ENCODE results near the gene RFPL3.

Gene RFPL3

DNA sequence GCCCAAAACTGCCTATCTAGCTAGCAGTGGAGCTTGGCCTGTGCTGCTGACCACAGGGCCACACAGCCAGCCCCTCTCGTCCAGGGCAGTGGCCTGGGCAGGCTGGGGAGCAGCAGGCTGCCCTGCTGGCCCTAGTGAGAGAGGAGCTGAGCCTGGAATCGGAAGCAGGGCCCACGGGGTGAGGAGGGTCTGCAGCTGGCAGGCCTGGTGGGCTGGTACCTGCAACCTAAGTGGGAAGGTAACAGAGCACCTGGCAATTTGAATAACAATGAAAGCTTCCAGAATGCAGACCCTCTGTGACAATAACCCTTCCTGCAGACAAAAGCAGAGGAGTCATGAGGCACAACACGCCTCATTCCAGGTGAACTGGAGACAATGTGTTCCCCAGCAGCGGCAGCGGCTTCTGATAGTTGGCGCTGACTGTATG lies 31.8 kb upstream of the RFPL3 start:
- Mint-ChIP-seq H3K4me1 (no peaks in the 10 kb centered on the region), H3K27ac (peak overlapping the region in 1 of 2 donors; percentile 69), H3K27me3 (peaks cover 9% of the 10 kb centered on the region), H3K4me3 (no peak overlapping the region), H3K9me3 (no peaks in the 10 kb centered on the region)
- DNase-seq, result no peak
- ATAC-seq, result no peak

GRCh38 chr22:32326647-32327046 lies 31.0 kb upstream of the RFPL3 start:
- Mint-ChIP-seq H3K9me3 (no peaks in the 10 kb centered on the region), H3K27me3 (peaks cover 13% of the 10 kb centered on the region)

DNA sequence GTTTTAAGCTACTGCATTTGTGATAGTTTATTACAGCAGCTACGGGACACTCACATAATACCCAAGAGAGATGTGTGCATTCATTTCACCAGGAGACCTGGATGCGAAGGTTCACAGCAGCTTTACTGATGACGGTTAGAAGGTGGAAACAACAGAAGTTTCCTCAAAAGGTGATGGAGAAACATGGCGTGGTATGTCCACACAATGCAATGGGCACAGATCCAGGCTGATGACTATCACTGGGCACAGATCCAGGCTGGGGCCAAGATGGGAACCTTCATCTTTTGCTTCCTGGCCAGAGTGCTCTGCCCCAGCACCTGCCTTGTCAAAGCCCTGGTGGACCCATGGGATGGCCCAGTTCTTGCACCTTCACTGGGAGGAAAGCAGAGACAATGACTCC lies 30.6 kb upstream of the RFPL3 start:
- Mint-ChIP-seq H3K4me3 (no peak overlapping the region), H3K27me3 (peaks cover 15% of the 10 kb centered on the region), H3K27ac (peak overlapping the region in 1 of 2 donors; percentile 60), H3K9me3 (no peaks in the 10 kb centered on the region), H3K4me1 (no peaks in the 10 kb centered on the region)
- ATAC-seq (no peak), DNase-seq (no peak)

More at GRCh38 chr22:32326647-32327046, 31.0 kb upstream of the RFPL3 start:
- ATAC-seq (no peak), DNase-seq (no peak)
- Mint-ChIP-seq H3K4me1 (no peaks in the 10 kb centered on the region), H3K4me3 (no peak overlapping the region), H3K27ac (no peak overlapping the region)

GRCh38 chr22:32327596-32328171 lies 30.0 kb upstream of the RFPL3 start:
- ATAC-seq (no peak), DNase-seq (no peak)

DNA sequence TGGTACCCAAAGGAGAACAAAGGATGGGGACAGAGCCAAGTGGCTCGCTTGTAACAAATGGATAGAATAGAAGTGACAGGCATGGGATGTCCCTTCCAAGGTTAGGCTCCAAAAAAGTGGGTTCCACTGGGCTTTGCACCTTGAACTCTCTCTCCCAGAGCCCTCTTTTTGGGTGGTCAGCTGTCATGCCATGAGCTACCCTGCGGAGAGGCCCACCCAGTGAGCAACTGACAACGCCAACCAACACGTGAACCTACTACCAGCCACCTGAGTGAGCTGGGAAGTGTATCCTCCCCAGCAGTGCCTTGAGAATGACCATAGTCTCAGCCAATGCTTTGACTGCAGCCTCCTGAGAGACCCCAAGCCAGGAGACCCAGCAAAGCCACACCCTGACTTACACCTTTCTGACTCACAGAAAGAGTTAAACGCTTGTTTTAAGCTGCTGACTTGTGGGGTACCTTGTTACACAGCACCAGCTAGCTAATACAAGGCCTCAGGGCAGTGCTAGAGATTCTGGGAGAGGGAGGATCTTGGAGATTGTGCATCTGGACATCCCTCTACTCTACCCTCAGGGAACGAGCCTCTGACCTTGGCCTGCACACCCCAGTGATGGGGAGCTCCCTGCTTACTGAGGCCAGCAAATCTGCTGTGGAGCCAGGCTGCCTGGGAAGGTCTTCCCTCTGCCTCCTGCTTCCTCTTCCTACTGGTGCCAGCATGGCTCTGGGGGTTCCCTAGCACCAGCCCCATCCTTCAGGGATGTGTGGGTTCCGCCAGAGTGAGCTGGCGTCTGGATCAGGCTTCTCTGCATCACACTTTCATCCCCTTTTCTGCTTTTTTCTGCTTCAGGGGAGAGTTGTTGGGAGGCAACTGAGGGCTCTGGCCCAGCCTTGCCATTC lies 29.1 kb upstream of the RFPL3 start:
- Mint-ChIP-seq H3K4me3 (no peak overlapping the region), H3K9me3 (no peaks in the 10 kb centered on the region), H3K27ac (no peak overlapping the region), H3K4me1 (no peaks in the 10 kb centered on the region), H3K27me3 (peaks cover 30% of the 10 kb centered on the region)
- ATAC-seq (no peak), DNase-seq (no peak)

More at GRCh38 chr22:32327596-32328171, 30.0 kb upstream of the RFPL3 start:
- Mint-ChIP-seq H3K27me3 (peaks cover 22% of the 10 kb centered on the region), H3K4me3 (no peak overlapping the region), H3K4me1 (no peaks in the 10 kb centered on the region), H3K9me3 (no peaks in the 10 kb centered on the region), H3K27ac (no peak overlapping the region)

DNA sequence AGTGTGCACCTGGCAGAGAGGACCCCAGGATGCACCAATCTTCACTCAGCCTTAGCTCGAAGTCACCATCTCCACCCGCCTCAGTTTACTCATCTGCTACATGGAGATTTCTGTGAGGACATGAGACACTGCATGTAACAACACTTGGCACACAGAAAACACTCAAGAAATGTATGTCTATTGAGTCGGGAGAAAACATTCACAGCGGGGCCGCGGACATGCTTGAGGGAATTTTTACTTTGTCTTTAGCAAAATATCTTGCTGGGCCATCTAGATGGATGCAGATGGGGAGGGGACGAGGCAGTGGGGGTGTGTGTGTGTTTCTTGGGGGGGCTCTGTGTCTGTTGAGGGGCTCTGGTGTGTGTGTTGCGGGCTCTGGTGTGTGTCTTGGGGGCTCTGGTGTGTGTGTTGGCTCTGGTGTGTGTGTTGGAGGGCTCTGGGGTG lies 28.4 kb upstream of the RFPL3 start:
- no peaks in the 10 kb centered on the region for H3K4me1 Mint-ChIP-seq
- H3K27ac Mint-ChIP-seq, result no peak overlapping the region
- DNase-seq, result no peak
- no peak for ATAC-seq
- no peaks in the 10 kb centered on the region for H3K9me3 Mint-ChIP-seq
- H3K27me3 Mint-ChIP-seq, result peaks cover 37% of the 10 kb centered on the region
- no peak overlapping the region for H3K4me3 Mint-ChIP-seq

GRCh38 chr22:32331236-32331917 lies 26.3 kb upstream of the RFPL3 start:
- H3K27ac Mint-ChIP-seq, result no peak overlapping the region
- no peaks in the 10 kb centered on the region for H3K4me1 Mint-ChIP-seq
- no peaks in the 10 kb centered on the region for H3K9me3 Mint-ChIP-seq
- DNase-seq, result no peak
- H3K4me3 Mint-ChIP-seq, result no peak overlapping the region
- peaks cover 45% of the 10 kb centered on the region for H3K27me3 Mint-ChIP-seq
- no peak for ATAC-seq

DNA sequence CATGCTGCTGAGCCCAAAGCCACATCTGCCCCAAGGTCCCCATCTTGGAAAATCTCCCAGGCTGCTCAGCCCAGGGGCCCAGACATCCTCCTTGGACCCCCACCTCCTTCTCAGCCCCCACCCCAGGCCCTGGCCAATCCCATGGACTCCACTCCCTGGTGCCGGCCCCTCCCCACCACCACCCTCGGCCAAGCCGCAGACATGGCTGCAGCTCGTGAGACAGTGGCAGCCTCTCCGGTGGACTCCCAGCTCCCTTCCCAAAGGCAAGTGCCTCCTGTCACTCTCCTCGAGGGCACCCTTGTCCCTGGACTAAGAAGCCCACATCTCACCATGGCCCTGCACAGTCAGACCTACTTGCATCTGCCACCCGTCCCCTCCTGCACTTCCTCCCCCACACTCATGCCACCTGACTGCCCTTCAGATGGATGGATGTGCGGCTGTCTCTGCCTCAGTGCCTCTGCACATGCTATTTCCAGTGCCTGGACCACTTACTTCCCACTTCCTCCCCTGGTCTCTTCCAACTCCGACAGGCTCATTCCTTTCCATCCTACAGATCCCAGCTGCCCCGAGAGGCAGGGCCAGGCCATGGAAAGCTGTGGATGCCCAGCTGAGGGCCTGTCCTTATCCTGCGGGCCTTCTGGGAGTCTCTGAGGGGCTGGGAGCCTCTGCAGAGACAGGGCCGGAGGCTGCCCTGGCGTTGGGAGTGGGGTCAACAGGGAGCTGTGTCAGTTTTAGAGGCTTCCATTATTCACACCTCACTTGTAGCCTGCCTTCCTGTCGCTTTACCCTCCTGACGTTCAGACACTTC lies 25.5 kb upstream of the RFPL3 start:
- H3K27me3 Mint-ChIP-seq, result peaks cover 45% of the 10 kb centered on the region
- H3K4me3 Mint-ChIP-seq, result no peak overlapping the region
- H3K9me3 Mint-ChIP-seq, result no peaks in the 10 kb centered on the region
- no peak for ATAC-seq
- no peak overlapping the region for H3K27ac Mint-ChIP-seq
- DNase-seq, result no peak
- H3K4me1 Mint-ChIP-seq, result no peaks in the 10 kb centered on the region

GRCh38 chr22:32333141-32333768 lies 24.4 kb upstream of the RFPL3 start:
- peaks cover 53% of the 10 kb centered on the region for H3K27me3 Mint-ChIP-seq
- no peak overlapping the region for H3K4me3 Mint-ChIP-seq
- no peaks in the 10 kb centered on the region for H3K4me1 Mint-ChIP-seq
- ATAC-seq (no peak), DNase-seq (no peak)
- no peaks in the 10 kb centered on the region for H3K9me3 Mint-ChIP-seq
- no peak overlapping the region for H3K27ac Mint-ChIP-seq

DNA sequence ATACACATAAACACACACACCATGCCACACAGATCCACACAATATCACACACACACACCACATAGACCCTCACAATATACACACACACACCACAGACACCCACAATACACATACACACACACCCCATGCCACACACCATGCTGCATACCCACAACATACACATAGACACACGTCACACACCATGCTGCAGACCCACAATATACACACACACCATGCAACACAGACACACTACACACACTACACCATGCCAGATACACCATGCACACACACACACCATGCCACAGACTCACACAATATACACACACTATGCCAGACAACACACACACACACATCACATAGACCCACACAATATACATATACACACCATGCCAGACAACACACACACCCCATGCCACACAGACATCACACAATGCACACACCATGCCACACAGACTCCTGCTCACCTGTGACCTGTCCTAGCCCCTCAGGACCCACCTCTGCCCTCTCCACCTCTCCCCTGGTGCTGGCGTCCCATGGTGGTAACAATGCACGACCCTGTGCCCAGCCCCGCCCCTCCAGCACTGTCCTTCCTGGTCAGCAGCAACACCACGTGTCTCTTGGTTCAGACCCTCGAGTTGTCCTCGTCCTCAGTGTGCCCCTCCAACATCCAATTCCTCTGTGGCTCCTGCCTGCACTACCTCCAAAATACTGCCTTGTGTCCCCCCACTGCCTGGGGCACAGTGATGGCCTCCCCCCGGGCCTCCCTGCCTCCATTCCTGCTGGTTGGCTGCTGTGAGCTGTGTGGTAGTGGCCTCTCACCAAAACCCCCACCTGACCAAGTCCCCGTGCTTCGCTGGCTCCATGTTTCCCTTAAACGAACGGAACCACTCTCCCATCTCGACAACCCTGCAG lies 23.7 kb upstream of the RFPL3 start:
- Mint-ChIP-seq H3K4me1 (no peaks in the 10 kb centered on the region), H3K4me3 (no peak overlapping the region), H3K27ac (peak overlapping the region in 1 of 2 donors; percentile 84), H3K9me3 (no peaks in the 10 kb centered on the region), H3K27me3 (peaks cover 53% of the 10 kb centered on the region)
- ATAC-seq (no peak), DNase-seq (no peak)

DNA sequence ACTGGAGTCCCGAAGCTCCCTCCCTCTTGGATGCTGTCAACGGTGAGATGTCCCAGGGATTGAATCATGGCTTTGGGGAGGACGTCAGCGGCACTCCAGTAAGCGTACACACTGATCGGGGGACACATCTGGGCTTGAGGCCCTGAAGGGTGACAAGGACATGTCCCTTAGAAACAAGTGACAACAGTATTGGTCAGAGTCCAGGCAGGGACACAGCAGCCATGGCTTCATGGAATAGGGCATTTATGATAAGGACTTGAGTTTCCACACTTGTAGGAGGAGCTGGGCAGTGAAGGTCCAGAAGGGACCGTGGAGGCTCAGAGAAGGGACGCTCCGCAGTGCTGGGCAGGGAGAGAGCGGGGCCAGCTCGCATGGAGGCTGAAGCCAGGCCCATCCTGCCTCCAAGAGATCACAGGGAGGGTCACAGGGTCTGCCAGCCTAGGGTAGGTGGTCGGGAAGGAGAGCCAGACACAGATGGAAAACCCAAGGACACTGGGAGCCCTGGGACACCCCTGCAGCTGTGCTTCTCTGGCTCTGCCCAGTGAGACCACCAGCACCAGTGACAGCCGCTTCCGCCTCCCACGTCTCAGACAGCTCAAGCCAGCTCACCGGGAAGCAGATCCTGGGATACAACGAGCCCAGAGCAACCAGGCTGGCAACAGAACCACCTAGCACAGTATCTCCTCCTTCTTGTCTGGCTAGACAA lies 22.9 kb upstream of the RFPL3 start:
- peaks cover 53% of the 10 kb centered on the region for H3K27me3 Mint-ChIP-seq
- ATAC-seq (no peak), DNase-seq (no peak)
- peak overlapping the region in 1 of 2 donors; percentile 84 for H3K27ac Mint-ChIP-seq
- no peaks in the 10 kb centered on the region for H3K4me1 Mint-ChIP-seq
- no peak overlapping the region for H3K4me3 Mint-ChIP-seq
- H3K9me3 Mint-ChIP-seq, result no peaks in the 10 kb centered on the region

DNA sequence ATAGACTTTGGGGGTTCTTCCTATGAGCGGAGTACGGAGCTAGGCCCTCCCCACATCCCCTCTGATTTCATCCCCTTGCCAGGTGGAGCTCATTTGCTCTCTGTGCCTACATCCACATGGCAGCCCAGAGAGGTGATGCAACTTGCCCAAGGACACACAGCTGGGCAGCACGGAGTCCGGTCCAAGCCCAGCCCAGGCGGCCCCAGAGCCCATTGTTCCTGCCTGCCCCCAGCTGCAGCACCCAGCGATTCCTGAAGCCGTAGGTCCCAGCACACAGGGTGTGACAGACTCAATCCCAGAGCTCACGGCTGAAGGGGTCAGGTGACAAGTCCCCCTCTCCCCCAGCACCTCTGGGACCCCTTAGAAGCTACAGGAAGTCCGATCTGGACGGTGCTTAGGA lies 22.2 kb upstream of the RFPL3 start:
- Mint-ChIP-seq H3K9me3 (no peaks in the 10 kb centered on the region), H3K4me3 (no peak overlapping the region), H3K27me3 (peaks cover 54% of the 10 kb centered on the region), H3K27ac (no peak overlapping the region), H3K4me1 (no peaks in the 10 kb centered on the region)
- no peak for ATAC-seq
- no peak for DNase-seq

DNA sequence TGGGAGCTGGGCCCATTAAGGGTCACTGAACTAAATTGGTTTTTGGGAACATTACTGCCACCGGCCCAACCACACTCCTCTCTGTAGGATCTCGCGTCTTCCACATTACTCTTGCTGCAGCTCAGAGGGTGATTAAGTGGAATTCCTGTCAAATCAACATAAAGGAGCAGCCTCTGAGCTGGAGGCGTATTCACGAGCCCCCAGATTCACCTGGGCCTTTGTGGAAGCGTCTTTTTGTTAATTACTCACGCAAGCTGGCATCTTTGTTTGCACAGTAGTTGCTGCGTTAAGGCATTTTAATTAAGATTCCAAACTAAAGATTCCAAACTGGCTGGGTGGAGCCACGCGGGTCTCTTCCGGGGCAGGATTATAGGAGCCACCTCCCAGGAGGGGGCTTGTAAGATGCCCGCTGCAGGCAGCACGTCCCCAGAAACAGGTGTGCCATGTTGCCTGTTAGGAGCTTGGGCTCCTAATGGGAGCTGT lies 21.5 kb upstream of the RFPL3 start:
- DNase-seq, result no peak
- Mint-ChIP-seq H3K27ac (no peak overlapping the region), H3K4me3 (no peak overlapping the region), H3K4me1 (no peaks in the 10 kb centered on the region), H3K27me3 (peaks cover 54% of the 10 kb centered on the region), H3K9me3 (no peaks in the 10 kb centered on the region)
- no peak for ATAC-seq

Data from stimulated activated naive CD8-positive, alpha-beta T cell treated with anti-CD3 and anti-CD28 coated beads, Interleukin-15, amount 100 ng/mL, for 72 hours (primary cell).